Peyer's patch (tissue), 4 donors: ENCODE results near the gene NKX1-1. TPM values are rescaled to one million over a fixed set of nuclear protein-coding genes. Genes with fewer than 3 reads are reported as not detected.
A peak's percentile ranks its signal among the peaks of the same experiment; 100 is the strongest.

ENCODE experiments used
- DNase-seq, 3 donors: peaks; one replicate each; pipeline ENCODE4 v3.0.0-alpha.2; 2017 to 2019
- H3K27ac ChIP-seq, 4 donors: fragments of 200-600 bp; sonication (generic); one replicate each; pipeline ENCODE4 v1.5.1; 2016 to 2019
- H3K27me3 ChIP-seq, 2 donors: fragments of 200-600 bp; sonication (generic); one replicate each; pipeline ENCODE4 v1.5.1; 2019
- H3K36me3 ChIP-seq, 3 donors: fragments of 200-600 bp; sonication (generic); one replicate each; pipeline ENCODE4 v1.5.1; 2016 to 2019
- H3K4me1 ChIP-seq, 4 donors: fragments of 200-600 bp; sonication (generic); one replicate each; pipeline ENCODE4 v1.5.1; 2016 to 2019
- H3K4me3 ChIP-seq, 4 donors: fragments of 200-600 bp; sonication (generic); 1 replicate in 3 of 4; 2 replicates in 1 of 4; pipeline ENCODE4 v1.5.1; 2016 to 2019; ENCODE audit warnings: mild to moderate bottlenecking in 1 of 4
- H3K9me3 ChIP-seq, 4 donors: fragments of 200-600 bp; sonication (generic); one replicate each; pipeline ENCODE4 v1.5.1; 2016 to 2019; ENCODE audit warnings: mild to moderate bottlenecking in 1 of 4
- POLR2A ChIP-seq, 2 donors: fragments of 450-650 bp; IDR thresholded peaks; one replicate each; pipeline ENCODE4 v1.5.1; 2017; ENCODE audit warnings: antibody characterized with exemption in 2 of 2, mild to moderate bottlenecking in 2 of 2, moderate library complexity in 2 of 2
- total RNA-seq, 4 donors: library from RNA; depleted of rRNA; stranded (reverse); fragments of >200 nt; gene quantifications; one replicate each; pipeline ENCODE4 v1.1.0, GENCODE V29; 2016
- TF ChIP-seq, protein P1 (sequence below), 6 experiments: fragments of 450-650 bp in 4 of 6; fragments of 200-600 bp in 2 of 6; sonication (generic) in 1 of 6; IDR thresholded peaks; one replicate each; pipeline ENCODE4 v1.5.1; 2017 to 2019; ENCODE audit warnings: antibody characterized with exemption in 6 of 6, mild to moderate bottlenecking in 3 of 6, moderate library complexity in 1 of 6

Gene NKX1-1
- total RNA-seq, 4 donors from 2014 or later: not detected

DNA sequence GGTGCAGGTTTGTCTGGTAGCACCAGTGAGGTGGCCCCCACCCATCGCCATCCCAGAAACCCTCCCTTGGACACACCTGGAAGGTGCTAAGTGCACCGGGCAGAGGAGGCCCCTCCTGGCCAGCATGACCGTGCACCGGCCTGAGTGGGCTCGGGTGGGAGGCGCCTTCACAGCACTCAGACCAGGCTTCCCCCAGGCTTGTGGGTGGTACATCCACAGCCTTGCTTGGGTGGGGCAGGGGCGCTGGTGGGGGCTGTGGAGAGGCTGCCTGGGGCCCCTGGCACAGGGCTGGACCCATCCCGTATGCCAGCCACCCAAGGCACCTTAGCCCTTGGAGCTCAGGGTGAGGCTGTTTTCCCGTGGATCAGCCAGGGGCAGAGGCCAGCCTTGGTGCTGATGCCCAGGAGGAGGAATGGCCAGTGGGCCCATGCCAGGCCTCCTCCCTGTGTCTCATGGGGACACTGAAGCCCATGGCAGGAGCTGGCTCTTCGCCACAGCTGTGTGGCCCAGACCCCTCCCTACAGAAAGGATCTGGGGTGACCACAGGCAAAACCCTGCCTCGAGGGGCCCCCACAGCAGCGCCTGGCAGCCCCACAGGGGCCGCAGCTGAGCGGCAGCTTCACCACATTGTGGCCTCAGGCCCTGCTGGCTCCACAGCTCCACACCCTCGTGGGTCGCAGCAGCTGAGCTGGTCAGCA lies 21.4 kb downstream of the NKX1-1 start:
- Histone ChIP-seq H3K4me1 (no peaks in the 10 kb centered on the region), H3K27ac (no peak overlapping the region), H3K4me3 (no peak overlapping the region), H3K27me3 (no peaks in the 10 kb centered on the region), H3K9me3 (peaks cover 0 to 5% (median 0%) of the 10 kb centered on the region in 4 donors), H3K36me3 (peaks cover 0 to 63% (median 0%) of the 10 kb centered on the region in 3 donors)
- TF ChIP-seq, protein P1, sequence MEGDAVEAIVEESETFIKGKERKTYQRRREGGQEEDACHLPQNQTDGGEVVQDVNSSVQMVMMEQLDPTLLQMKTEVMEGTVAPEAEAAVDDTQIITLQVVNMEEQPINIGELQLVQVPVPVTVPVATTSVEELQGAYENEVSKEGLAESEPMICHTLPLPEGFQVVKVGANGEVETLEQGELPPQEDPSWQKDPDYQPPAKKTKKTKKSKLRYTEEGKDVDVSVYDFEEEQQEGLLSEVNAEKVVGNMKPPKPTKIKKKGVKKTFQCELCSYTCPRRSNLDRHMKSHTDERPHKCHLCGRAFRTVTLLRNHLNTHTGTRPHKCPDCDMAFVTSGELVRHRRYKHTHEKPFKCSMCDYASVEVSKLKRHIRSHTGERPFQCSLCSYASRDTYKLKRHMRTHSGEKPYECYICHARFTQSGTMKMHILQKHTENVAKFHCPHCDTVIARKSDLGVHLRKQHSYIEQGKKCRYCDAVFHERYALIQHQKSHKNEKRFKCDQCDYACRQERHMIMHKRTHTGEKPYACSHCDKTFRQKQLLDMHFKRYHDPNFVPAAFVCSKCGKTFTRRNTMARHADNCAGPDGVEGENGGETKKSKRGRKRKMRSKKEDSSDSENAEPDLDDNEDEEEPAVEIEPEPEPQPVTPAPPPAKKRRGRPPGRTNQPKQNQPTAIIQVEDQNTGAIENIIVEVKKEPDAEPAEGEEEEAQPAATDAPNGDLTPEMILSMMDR (IDR thresholded peaks at IDR 0.05): no peak
- no peak for TF ChIP-seq POLR2A (IDR thresholded peaks at IDR 0.05)
- DNase-seq: peak in 1 of 3 donors; percentile 34

DNA sequence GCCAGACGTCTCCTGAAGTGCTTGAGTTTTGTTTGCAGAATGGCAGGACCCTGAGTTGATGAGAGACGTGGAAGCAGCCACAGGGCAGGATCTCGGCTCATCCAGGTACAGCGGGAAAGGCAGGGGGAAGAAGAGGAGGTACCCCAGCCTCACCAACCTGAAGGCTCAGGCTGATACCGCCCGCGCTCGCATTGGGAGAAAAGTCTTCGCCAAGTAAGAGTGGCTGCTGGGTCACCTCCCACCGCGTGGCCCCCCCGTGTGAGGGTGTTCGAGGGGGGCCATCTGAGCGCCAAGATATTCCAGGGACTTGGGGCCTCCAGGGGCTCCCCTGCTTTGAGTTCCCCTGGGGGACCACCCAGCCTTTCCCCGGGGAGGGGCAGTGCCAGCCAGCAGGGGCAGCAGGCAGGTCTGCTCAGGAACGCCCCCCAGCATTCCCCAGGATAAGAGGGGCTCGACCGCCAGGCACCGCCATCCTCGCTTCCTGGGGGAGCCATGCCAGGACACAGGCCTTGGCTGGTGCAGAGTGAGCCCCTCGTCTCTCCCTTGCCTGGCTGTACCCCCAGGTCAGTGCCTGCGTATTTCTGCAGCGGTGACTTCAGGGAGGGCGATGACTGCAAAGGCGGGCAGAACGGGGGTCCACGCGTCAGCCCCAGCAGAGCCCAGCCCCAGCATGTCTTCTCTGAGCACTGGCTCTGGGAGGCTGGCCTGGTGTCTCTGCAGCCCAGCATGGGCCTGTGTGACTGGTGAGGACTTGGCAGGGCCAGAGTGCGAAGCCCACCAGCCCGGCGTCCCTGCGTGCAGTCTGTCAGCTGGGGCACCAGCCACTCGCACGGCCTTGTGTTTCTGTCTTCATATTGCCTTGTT lies 22.3 kb downstream of the NKX1-1 start:
- Histone ChIP-seq H3K36me3 (peaks cover 0 to 59% (median 0%) of the 10 kb centered on the region in 3 donors), H3K9me3 (peaks cover 0 to 5% (median 0%) of the 10 kb centered on the region in 4 donors), H3K4me1 (no peaks in the 10 kb centered on the region), H3K27me3 (no peaks in the 10 kb centered on the region), H3K4me3 (no peak overlapping the region), H3K27ac (no peak overlapping the region)
- DNase-seq: peak in 1 of 3 donors; percentile 35
- TF ChIP-seq POLR2A (IDR thresholded peaks at IDR 0.05): no peak
- TF ChIP-seq, protein P1 (IDR thresholded peaks at IDR 0.05): no peak

DNA sequence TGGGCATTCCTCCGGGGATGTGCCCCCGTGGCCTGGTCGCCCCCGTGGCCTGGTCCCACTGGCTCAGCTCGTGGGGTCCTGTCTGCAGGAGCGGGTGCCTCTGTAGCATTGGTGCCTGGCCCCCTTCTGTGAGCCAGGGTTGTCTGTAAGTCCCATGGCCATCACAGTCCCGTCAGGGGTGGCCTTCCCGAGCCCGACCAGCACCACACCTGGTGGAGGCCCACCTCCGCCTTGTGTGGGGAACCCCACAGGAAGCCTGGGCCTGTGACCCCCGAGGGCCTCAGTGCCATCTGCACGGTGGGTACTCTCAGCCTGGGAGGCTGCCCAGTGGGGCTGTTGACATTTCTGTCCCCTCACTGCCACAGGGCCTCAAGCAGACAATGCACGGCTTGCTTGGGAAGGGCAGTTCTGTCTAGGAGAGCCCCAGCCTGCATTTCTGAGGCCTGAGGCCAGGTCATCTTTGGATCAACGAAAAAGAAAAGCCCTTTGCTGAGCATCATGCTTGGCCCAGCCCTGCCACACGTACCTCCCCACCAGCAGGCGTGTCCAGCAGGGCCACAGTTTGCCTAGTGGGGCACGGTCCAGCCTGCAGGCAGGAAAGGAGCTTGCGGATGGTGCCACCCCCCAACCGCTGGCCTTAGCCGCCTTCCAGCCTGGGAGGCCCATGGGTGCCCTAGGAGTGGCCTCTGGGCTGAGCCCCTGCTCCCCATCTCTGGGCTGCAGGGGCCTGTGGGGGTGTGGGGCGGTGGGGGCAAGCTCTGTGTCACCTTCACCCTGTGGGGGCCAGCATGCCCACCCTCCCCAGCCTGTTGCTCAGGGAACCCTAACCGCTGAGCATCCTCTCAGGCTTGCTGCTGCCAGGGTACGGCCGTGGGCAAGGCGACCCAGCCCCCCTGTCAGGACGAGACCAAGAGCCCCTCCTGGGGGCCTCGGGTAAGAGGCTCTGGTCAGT lies 23.2 kb downstream of the NKX1-1 start:
- Histone ChIP-seq H3K4me3 (no peak overlapping the region), H3K9me3 (no peaks in the 10 kb centered on the region), H3K27ac (no peak overlapping the region), H3K27me3 (no peaks in the 10 kb centered on the region), H3K4me1 (no peaks in the 10 kb centered on the region), H3K36me3 (peaks cover 0 to 53% (median 0%) of the 10 kb centered on the region in 3 donors)
- TF ChIP-seq, protein P1 (IDR thresholded peaks at IDR 0.05): no peak
- no peak for TF ChIP-seq POLR2A (IDR thresholded peaks at IDR 0.05)
- DNase-seq: peak in 1 of 3 donors; percentile 39

DNA sequence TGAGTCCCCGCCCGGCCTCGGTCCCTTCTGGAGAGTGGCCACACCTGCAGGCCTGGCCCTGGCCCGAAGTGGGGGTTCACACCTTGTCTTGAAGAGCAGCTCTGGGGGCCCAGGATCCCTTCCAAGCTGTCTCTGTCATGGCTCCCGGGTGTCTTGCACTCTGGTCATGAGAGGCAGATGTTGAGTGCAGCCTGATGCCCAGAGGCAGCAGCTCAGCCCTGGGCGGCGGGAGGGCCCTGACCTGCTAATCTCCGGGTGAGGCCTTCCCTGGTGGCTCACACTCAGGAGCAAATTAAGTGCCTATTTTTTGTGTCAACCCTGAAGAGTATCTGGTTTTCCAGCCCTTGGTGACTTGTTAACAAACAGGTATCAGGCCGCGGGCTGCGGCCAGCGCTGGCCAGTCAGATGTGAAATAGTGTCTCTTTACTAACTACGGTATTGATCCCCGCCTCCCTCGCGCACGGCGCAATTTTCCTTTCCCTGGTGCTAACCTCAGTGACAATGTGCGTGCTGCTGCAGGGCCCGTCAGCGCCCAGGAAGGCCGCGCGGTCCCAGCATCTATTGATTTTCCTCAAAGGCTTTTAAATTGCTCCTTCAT lies 24.2 kb downstream of the NKX1-1 start:
- H3K4me3 ChIP-seq: no peak overlapping the region
- TF ChIP-seq, protein P1 (IDR thresholded peaks at IDR 0.05): no peak
- no peak for TF ChIP-seq POLR2A (IDR thresholded peaks at IDR 0.05)
- H3K36me3 ChIP-seq: peaks cover 0 to 58% (median 0%) of the 10 kb centered on the region in 3 donors
- H3K27ac ChIP-seq: no peak overlapping the region
- peak in 1 of 3 donors; percentile 35 for DNase-seq
- H3K4me1 ChIP-seq: no peaks in the 10 kb centered on the region
- no peaks in the 10 kb centered on the region for H3K27me3 ChIP-seq
- H3K9me3 ChIP-seq: no peaks in the 10 kb centered on the region
